GM21723 (cell line): ENCODE results near the gene NETO1.

Experiments used
- ATAC-seq: cut with Tn5 transposase; IDR thresholded peaks from one replicate; pipeline ENCODE4 v1.9.1; 2021; ENCODE audit warnings: mild to moderate bottlenecking, moderate library complexity; ENCODE audit not compliant: unreplicated experiment

Gene NETO1

DNA sequence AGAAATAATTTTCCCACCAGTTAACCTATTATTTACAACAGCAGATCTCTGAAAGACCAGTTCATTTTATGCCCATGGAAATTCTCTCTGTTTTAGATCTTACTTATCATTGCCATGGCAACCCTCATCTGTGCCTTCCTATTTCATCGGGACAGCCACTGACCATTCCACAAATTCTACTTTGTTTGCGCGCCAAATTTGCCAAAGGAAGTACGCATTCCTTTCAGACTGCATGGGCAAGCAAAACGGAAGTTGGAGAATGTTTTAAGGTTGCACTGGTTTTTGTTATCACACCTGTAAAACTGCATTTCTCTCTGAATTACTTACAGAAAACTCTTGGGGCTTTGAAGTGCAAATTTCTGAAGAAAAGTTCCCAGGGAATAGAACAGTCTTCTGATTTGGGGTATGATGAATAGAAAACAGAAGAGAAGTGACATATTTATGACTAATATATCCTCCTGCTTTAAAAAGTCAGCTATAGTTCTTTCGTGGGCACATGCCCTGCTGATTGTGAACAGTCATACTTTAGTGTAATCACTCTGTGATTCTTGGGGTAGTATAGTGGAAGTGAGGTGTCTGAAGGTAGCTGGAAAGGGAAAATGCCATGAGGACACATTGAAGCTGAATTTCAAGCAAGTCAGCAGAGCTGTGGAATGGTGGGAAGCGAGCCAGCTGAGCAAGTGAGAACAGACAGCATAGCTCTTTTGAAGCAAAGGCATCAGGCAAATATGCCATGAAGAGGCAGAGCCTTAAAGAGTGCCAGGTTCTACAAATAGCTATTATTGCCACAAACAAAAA is 20.9 kb downstream of the NETO1 start:
- no peak for ATAC-seq

DNA sequence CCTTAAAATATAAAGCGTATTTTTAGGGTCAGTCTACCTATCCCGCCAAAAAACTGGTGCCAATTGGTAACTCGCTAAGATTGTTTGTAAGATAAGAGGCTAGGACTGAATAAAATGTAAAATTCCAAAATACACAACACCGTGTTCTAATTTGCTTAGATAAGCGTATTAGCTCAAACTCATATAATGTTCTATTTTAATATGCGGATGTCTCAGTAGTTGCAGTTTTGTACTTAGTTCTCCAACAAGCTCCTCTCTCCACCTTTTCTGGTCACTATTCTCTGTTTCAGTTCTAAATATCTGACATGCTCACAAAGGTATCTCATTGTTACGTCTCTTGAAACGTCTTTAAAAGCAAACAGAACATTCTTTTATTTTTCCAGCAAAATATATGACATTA is 24.0 kb downstream of the NETO1 start:
- ATAC-seq, result no peak

DNA sequence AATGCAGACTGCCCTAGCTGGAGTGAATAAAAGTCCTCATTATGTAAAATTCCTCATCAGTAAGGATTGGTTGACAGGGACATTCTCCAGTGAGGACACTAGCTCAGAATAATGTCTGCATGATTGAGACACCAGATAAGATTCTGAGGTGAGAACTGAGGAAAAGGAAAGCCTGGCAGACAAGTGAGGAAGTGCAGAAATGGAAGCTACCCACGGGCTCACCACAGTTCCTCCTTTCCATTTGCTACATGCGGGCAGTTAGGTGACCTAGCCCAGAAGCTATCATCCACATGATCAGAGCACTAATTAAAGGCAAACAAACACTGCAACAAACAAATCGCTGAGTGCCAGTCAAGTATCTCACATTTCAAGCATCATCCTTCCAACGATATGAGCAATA is 27.7 kb downstream of the NETO1 start:
- no peak for ATAC-seq

DNA sequence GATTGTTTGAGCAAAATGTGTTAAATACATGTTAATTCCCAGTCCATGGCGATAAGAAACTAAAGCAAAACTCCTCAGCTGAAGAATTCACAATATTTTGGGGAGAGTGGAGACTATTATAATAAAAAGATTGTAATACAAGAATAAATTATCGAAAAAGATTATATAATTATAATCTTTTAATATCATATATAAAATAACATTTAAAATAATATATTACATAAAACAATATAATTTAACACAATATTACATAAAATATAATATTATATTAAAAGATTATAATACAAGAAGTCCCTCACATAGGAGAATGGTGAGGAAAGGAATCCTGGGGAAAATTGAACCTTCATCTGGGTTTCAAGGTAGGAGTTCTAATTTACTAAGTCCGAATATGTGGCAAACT is 33.1 kb downstream of the NETO1 start:
- no peak for ATAC-seq

DNA sequence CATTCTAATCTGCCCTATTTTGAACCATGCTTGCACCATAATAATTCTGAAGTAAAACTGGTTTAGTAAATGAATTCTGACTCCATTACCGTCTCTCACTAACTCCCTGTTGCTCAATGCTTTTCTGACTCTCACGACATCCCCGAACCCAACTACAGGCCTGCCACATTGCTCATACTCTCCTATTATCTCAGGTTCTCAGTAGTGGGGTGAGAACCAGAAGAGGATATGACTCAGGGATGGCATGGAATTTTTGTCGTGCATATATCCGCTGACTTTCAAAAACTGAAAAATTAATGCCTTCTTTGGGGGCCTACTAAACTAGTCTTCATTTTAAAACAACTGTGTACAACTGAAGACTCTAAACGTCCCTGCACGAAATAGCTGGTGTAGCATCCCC is 34.3 kb downstream of the NETO1 start:
- no peak for ATAC-seq

DNA sequence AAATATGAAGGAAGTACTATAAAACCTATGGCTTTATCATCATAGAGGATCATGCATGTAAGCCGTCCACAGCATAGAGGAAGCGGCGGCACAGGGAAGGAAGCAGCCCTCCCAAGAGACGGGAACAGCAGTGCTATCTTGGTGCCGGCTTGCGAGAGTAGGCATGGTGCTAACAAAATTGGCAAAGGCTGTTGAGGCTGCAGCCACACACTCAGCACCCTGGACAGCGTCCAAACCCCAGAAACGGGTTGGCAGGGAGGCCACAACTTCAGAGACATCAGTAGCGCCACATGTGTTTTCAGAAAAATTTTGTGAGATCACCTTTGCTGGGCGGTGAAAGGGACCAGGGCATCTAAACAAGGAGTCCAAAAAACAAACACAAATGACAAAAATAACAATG is 37.7 kb downstream of the NETO1 start:
- no peak for ATAC-seq

DNA sequence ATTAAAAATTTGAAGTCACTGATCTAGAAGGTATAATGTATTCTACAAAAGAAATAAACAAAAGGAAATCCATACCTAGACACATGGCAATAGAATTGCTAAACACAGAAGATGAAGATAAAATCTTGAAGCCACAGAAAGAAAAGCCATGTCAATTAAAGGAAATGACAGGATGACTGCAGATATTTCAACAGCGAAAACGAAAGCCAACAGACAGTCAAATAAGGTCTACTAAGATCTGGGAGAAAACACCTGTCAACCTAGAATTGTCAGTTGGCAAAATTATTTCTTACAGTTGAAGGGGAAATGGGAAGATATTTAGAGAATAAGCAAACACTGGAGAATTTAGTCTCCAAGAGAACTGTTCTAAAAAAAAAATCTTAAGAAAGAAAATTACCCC is 39.2 kb downstream of the NETO1 start:
- no peak for ATAC-seq

DNA sequence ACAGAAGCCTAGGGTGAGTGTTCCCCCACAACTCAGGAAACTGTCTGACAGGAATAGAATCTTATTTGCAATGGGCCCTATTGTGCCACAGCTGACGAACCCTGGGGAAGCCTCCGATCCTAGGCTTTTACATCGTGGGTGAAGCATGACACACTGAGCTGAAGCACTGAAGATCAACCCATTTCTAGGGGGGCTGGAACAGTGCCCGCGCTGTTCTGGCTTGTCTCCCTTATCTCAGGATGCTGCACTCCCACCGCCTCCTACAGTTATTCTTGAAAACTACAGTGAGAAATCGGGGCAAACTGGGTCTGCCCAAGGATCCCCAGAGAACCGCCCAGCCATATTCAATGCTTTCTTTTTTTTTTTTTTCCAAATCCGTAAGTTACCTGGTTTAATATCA is 41.1 kb downstream of the NETO1 start:
- no peak for ATAC-seq

DNA sequence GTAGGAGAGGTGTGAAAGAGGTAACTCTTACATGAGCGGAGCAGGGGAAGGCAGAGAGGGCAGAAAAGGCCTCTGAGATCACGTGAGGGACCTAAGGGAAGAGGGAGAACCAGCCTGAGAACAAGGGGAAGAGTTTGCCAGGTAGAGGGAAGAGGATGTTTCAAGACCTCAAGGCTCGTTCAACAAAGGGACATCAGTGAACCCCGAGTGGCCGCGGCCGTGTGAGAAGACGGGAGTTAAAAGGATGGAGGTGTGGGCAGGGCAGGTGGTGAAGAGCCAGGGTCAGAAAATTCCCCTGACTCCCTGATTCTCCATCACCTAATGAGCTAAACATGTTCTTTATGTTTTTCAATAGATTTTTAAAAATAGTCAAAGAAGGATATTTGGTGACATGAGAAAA is 44.4 kb downstream of the NETO1 start:
- no peak for ATAC-seq

DNA sequence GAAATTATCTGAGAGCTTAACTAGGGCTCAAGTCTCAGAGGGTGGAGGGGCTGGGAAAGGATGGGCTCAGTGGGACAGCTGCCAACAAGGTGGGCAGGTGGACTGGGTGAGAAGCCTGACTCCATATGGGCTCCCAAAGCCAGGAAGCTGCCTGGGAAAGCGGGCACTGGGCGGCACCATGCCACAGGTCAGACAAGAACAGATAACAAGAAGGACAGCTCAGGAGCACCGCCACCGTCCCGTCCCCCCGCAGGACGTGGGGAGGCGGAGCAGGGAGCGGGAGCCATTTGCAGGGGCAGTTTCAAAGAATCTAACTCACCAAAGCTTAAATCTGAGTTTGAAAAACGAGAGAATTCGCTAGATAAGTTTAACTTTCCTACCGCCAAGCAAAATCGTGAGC is 45.6 kb downstream of the NETO1 start:
- ATAC-seq, result no peak

DNA sequence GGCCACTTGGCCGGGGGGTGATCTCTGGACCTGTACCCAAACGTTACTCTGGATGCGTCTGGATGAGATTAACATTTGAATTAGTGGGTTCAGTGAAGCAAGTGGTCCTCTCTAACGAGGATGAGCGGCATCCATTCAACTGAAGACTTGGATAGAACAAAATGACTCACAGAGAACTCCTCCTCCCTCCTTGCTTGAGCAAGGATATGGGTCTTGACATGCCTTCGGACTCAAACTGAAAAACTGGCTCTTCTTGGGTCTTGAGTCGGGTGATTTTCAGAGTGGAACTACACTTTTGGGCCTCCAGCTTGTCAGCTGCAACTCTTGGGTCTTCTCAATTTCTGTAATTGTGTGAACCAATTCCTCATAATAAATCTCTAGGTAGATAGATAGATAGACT is 47.2 kb downstream of the NETO1 start:
- no peak for ATAC-seq

DNA sequence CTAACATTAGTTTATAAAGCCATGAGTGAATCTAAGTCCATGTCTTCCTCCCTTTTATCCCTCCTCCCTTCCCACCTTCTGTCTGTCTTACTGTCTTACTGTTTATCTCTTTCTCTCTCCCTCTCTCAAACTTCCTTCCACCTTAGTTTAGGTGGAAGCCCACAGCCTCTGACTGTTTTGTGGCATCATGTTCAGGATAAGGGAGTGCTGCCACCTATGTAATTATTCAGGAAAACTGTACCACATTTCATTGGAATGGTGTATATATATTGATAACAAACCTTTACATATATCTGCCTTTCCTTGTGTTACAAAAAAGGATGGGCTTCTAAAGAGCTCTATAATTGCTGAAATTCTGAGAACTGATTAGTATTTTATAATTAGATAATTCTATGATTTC is 48.7 kb downstream of the NETO1 start:
- ATAC-seq, result no peak

DNA sequence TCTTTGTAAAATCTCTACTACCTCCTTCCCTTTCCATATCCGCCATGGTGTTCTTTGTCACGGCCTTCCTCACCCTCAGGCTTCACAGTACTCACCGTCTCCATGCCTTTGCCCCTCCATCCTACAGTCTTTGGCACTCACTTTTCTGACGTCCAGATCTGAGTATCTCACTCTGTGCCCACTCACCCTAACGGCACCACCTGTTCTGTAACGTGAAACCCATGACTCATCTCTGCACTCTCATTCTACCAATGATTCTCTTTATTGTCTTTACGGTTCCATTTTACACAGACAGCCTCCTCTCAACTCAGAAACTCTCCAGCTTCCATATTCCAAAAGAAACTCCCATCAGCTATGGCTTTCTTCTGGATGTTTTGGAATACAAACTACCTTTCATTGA is 56.7 kb downstream of the NETO1 start:
- no peak for ATAC-seq

DNA sequence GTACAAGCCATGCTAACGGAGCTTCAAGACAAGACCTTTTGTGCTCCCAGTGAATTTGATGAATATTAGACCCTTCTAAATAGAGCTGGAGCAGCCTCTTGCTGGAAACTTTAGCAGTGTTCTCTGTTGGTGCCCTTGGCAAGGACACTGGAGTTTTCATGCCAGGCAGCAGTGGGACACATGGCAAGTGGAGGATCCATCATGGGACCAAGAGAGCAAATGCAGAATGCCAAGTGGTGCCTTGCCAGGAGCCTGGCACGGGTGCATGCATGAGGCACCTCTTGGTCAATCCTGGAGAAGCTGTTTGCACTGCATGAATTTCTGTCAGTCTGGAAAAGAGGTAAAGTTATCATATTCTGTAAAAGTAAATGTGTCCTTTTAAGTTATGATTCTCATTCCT is 59.1 kb downstream of the NETO1 start:
- no peak for ATAC-seq

DNA sequence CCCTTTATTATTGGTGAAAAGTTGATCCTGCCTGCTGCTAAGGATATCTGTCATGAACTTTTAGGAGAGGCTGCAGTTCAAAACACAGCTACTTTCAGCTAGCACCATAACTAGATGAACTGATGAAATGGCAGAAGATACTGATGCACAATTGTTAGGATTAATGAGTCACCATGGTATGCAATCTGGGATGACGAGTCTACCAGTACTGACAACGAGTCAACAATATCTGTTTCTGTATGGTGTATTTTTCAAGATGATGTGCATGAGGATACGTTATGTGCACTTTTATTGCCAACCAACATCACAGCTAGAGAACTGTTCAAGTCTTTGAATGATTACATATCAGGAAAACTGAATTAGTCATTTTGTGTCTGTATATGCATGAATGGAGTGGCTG is 68.7 kb downstream of the NETO1 start:
- ATAC-seq, result no peak

DNA sequence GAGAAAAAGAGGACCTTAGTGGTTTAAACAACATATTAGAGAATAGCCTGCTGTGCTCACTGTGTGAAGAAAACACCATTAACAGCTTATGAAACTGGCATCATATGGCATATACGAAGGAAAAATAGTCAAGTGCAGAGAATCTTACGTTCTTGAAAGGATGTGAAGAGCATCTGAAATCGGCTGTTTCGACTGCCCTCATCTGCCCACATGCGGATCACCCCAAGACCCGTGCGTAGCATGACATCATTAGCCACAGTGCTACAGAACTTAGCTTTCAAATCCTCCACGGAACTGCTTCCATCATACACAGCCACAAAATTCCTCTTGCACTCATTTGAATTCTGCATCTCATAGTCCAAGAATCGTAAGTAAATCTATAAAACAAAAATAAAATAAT is 84.3 kb downstream of the NETO1 start:
- ATAC-seq, result no peak

DNA sequence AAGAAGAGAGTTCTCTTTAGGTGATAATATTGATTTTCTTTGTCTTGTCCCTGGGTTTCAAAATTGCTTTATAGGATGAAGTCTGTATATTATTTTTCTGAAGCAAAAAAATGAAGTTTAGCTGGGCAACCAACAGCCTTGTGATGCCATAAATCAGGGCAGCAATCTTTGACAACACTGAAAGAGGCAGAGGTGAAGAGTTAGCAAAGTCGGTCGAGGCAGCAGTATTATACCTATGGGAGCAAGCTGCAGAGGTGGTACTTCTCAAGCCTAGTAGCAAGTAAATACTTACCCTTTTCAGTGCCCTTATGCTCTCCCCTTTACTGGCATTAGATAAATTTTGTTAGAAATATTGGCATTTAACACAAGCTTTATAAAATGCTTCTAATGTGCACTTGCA is 92.9 kb downstream of the NETO1 start:
- no peak for ATAC-seq

DNA sequence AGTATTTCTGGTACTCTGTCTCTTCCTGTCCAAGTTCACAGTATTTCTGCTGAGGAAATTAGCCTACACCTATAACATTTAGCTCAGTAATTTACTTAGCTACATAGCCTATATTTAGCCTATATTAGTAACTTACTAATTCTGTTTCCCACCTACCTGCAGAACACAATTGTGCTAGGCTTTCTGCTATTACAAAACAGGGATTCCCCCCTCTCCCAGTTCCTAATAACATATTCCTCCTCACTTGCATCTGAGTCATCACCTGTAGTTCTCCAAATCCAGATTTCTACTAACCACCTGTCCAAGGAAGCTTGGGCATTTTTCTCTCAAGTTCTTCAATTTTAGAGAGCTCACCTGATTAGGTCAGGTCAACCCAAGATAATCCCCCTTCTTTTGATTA is 94.9 kb downstream of the NETO1 start:
- ATAC-seq, result no peak

DNA sequence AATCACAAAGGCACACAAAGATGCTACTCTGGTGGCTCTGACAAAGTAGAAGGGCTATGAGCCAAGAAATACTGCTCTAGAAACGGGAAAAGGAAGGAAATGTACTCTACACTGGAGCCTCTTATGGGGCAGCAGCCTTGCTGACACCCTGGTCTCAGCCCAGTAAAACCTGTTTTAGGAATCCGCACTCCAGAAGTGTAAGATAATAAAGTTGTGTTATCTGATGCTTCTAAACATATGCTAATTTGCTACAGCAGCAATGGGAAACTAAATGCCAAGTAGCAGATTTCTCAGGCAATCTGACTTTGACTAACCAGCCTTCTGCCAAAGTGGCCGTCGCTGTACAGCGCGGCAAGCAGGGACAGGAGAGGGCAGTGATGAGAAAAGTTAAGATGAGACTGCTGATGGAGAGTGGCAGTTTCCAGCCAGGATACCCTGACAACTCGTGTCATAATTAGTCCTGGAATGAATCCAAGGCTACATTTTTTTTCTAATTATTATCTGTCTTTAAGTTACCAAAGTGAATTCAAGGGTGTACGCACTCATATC is 99.0 kb downstream of the NETO1 start:
- ATAC-seq, result no peak

DNA sequence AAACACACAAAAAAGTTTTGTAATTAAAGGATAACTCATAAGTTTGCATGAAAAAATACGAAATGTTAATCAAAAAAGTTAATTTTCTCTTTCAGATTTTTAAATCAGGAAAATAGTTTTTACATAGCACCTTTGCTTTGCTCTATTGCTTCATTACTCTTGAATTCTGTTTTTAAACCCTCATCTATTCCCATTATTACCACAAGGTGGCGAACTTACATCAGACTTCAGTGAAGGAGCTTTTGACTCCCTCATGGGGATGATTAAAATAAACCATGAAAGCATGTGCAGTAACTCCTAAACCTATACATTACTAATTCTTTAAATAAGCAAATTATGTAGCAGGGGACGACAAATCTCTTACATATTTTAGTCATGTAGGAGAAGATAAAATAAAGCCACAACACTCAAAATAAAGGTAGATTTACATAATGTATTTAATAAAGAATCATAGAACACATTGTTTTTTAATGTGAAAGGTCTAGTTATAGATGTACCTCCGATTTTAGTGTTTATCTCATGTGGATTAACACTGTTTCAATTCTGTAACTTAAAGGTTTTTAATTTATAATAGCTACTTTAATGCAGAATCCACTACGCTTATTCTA is 105.2 kb downstream of the NETO1 start:
- ATAC-seq, result peak; percentile 94

DNA sequence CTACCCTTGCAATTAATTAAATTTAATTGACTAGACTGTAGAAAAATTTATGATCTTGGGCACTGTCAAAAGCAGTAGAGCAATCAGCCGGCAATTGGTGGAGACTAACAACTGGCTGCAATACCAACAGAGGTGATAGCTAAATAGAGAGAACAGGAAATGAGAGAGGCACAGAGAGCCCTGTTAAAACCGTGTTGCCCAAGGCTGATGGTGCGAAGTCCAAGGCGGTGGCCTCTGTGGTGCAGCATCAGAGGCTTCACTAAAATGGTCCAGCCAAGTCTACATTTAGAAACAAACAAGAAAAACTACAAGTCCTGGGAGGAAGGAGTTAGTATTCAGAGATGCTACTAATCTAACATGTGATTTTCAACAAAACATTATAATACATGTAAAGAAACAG is 115.6 kb downstream of the NETO1 start:
- ATAC-seq, result no peak

DNA sequence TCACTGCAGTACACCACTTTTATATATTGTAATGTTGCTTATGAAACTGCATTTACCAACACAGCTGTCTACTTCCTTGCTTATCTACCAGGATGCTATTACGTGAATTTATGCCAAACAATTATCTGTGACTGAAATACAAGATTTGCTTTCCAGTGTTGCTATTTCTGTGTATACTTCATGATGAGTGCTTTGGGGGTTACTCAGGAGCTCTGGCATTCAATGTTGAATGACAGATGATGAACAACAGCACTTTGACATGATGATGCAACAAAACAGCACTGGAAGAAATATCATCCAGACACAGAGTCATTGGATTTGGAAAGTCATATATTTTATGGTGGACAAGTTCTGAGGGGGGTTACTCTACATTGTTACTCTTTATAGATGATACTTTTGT is 125.8 kb downstream of the NETO1 start:
- ATAC-seq, result no peak

DNA sequence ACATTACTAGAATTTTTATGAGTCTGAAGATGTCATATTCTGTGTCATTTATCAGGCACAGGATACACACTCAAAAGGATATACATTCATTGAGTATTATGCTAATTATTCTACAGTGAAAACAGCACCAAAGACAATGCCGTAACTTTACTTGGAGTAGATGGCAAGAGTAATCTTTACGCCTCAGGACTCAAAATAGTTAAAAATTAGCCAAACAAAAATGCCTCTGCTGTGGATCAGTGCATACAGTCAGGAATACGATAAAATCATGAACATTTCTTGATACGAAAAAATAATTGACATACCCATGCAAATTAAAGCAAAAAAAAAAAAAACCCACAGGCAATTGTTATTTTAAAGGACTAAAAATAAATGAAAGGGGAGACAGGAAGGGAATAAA is 129.7 kb downstream of the NETO1 start:
- ATAC-seq, result no peak
